Measurements from ENCODE around the gene PRMT7.
"Not testable (repeated sequence)": the region's sequence is repeated elsewhere in the genome, so short reads cannot be mapped to it uniquely, and the experiment has no call there.

Gene PRMT7

DNA sequence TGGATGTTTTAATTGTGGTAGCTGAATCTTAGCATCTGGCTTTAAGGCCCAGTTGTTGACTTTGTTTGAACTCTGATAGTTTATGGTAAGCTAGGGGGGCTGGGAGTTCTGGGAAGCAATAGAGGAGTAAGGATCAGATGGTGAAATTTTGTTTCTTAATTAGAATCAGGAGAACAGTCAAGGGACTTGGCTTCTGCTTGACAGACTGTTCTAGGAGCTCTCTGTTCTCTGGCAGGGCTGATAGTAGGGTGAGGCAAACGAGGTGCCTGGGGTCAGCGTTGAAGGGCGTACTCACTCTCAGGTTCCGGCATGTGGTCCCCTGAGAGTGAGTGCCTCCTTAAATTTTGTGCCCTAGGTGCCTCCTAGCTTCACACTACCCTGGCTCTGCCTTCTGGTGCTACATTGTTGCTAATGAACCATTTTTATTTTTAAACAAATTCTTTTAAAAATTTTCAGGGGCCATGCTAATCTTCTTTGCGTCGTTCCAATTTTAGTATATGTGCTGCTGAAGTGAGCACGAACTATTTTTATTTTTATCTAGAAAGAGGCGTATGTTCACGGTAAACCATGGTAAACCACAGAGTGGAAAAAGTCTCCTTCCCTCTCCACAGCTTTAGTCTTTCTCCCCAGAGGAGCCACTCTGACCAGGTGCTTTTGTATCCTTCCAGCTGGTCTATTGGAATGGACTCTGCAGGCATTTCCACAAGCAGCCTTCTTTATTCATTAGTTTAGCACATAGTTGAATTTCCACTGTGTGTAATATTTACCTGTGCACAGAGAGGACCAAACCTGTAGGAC is 26.8 kb upstream of the PRMT7 start:
- DNase-seq (ENCODE audit: low read depth, low spot score): no peak

DNA sequence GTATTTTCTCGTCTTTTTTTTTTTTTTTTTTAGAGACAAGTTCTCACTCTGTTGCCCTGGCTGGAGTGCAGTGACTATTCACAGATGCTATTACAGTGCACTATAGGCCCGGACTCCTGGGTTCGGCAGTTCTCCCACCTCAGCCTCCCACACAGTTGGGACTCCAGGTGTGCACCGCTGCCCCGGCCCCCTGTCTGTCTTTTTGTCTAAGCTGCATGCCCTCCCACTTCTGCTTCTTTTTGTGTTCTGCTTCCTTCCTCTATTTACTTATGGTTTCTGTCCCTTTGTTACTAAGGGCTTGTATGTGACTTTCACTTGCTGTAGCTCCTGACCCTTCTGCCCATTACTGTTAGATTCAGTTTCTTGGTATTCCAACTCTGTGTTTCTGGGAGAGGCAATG is 26.0 kb upstream of the PRMT7 start:
- DNase-seq (ENCODE audit: low read depth, low spot score): no peak

DNA sequence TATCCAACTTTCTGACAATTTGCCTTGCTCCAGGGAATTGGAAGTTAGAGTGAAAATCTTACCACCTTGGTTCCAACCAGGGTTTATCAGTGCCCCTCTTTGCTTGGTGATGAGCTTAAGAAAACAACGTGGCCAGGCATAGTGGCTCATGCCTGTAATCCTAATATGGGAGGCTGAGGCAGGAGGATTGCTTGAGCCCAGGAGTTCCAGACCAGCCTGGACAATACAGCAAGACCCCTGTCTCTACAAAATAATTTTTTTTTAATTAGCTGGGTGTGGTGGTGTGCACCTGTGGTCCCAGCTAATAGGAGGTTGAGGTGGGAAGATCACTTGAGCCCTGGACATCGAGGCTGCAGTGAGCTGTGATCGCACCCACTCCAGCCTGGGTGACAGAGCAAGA is 25.1 kb upstream of the PRMT7 start:
- DNase-seq (ENCODE audit: low read depth, low spot score): no peak

DNA sequence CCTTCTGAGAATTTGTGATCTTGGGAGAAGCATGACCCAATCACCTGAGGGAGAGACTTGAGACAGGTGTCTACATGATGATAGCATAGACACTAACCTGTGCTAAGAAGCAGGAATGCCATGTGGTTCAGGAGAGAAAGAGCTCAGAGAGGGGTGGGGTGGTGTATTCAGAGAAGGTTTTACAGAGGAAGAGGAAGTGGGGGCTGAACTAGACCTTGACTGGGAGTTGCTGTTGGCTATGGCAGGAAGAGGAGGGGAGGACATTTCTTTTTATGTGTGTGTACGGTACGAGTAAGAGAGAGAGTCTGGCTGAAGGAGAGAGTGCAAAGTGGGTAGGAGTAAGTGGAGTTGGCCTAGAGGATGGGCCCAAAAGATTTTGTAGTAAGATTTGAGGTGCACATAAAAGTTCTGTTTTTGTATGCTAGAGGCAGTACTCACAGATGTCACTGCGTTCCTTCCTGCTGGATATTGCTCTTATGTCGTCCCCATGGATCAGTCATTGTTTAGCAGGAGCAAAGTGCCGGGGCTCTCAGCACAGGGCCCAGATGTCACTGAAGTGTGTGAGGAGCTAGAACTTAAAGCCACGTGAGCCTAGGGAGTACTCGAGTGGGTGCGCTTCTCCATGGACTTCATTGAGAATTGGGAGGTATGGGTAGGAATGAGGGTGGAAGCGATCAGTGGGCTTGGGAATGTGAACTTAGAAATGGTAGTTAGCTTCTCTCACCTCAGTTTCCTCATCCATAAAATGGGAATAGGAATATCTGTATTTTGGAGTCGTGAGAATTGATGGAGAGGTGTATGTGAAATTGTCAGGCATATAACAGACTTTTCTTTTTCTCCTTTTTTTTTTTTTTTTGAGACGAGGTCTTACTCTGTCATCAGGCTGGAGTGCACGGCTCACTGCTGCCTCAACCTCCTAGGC is 24.4 kb upstream of the PRMT7 start:
- DNase-seq (ENCODE audit: low read depth, low spot score): no peak

DNA sequence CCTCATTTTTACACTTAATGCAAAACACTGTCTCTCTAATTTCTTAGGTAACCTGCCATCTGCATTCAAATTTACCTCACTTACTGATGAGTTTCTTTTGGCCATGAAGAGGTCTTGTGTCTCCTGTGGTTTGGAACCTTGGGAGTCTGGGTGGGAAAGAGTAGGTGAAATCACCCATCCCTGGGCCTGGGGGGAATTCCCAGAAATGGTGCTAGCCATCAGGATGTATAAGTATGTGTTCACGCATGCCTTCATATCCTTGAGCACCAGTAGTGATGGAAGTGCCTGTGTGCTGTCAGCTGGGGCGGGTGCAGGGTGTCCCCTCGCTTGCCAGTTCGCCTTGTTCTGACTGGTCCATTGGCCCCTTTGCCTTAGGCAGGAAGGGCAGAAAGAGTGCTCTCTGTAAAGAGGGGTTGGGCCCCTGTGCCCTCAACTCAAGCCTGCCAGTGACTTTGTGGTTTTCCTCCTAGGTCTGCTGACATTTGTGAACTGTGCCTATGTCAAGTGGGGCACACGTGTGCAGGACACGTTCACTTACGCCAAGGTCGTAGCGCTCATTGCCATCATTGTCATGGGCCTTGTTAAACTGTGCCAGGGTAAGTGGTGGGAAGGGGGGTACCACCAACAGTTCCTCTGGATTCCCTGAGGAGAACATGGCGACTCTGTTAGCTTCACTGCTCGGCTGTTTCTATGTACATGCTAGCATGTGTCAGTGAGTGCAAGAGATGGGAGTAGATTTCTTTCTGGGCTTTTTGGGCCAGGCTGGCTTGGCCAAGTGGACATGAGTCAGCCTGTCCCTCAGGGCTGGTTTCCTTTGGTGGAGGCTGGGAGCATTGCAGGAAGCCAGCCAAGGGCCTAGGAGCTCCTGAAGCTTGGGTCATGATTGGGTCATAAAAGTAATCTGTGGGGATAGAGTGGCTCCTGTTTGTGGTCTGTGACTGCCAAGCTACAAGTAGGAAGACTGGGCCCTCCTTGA is 23.3 kb upstream of the PRMT7 start:
- DNase-seq (ENCODE audit: low read depth, low spot score): no peak

DNA sequence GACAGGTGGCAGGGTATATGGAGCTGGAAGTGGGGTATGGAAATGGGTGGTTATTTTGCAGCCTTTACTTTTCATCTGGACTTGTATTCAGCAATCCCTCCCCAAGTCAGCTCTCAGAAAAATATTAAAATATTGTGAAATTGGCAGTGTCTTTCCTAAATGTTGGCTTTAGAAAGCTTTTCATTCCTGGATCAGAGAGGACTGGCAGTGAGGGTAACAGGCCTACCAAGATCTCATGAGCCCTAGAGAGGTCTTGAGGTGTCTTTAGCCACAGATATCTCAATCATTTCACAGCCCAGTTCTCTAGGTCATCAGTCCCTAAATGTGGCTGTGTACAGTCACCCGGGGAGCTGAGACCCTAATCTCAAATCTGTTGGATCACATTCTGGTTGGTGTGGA is 22.6 kb upstream of the PRMT7 start:
- DNase-seq (ENCODE audit: low read depth, low spot score): no peak

DNA sequence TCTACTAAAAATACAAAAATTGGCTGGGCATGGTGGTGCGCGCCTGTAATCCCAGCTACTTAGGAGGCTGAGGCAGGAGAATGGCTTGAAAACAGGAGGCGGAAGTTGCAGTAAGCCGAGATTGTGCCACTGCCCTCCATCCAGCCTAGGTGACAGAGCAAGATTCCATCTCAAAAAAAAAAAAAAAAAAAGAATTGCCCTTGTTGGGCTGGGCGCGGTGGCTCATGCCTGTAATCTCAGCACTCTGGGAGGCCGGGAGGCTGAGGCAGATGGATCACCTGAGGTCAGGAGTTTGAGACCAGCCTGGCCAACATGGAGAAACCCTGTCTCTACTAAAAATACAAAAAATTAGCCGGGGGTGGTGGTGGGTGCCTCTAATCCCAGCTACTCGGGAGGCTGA is 22.0 kb upstream of the PRMT7 start:
- not testable (repeated sequence) for DNase-seq (ENCODE audit: low read depth, low spot score)

DNA sequence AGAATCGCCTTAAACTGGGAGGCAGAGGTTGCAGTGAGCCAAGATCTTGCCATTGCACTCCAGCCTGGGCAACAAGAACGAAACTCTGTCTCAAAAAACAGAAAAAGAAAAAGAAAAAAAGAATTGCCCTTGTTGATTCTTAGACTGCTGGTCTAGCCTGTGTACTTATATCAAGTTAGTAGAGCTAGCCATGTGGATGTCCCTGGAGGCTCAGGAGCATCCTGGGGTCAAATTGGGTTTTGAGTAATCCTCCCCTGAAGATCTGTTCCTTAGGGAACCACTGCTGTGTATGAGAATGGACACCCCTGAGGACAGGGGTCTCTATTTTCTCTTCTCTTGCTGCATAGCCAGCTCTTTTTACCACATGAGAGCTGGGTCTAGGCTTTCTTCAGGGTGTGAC is 21.6 kb upstream of the PRMT7 start:
- no peak for DNase-seq (ENCODE audit: low read depth, low spot score)

DNA sequence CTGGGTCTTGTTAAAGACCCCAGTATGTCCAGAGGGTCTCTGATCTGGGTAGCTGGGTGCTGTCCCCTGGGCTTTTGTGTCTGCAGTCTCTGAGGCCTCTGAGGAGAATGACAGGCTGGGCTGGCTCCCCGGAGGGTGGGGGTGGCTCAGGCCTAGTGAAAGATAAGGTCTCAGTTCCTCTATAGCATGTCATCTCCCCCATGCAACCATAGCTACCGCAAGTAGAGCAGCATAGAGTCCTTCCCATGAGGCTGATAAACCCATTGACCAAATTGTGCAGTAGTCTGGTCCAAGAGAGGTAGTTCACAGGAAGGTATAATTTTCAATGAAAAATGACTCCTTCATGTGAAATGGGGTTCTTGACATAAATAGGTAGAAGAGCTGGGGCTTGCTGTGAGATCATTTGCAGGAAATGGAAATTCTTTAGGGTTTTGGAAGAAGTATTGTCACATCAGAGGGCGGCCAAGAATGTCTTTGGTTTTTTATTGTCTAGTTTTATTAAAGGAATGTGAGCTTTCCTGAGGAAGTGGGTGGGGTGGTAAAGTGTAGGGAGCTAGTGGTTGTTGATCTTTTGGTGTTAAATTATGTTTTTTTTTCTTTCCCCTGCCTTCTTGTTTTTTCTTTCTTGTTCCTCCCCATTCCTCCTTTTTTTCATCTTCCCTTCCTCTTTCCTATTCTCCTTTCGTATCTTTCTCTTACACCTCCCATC is 21.0 kb upstream of the PRMT7 start:
- DNase-seq (ENCODE audit: low read depth, low spot score): no peak

DNA sequence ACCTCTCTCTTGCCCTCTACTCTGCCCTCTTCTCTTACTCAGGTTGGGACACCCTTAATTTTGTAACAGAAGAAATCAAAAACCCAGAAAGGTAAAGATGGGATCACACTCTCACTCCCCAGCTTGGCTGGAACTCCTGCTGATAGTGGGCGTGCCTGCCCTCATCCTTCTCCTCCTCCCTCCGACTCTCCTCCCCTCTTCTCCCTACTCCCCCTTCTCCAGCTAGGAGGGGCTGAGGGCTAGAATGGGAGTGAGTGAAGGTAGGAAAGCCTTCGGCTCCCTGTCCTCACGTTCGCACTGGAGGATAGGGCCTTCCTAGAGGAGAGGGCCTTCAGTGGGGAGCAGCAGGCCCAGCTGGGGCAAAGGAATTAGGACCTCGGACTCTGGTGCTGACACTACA is 20.4 kb upstream of the PRMT7 start:
- no peak for DNase-seq (ENCODE audit: low read depth, low spot score)

DNA sequence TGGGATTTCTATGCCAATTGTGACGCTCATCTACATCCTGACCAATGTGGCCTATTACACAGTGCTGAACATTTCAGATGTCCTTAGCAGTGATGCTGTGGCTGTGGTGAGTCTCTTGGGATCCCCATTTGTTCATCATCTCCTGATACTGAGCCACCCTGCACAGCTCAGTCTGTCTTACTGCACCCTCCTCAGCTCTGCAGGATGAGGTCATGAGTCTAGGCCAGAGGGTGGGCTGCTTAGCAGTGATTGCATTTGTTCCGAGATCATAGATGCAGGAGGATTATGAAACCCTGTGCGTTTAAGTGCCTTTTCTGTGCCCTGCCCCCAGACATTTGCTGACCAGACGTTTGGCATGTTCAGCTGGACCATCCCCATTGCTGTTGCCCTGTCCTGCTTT is 19.6 kb upstream of the PRMT7 start:
- DNase-seq (ENCODE audit: low read depth, low spot score): no peak

DNA sequence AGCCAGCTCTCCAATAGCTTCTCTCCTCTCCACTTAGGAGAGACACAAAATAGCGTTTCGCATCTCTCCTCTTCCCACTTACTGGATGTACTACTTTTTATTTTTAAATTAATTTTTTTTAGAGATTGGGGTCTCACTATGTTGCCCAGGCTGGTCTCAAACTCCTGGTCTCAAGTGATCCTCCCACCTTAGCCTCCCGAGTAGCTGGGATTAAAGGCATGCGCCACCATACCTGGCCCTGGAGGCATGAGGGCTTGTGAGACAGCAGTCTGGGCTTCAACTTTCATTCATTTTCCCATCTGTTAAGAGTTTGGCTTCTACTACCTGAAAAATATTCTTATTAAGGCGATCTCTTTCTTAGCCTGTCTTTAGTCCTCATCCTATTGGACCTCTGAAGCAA is 18.4 kb upstream of the PRMT7 start:
- no peak for DNase-seq (ENCODE audit: low read depth, low spot score)

DNA sequence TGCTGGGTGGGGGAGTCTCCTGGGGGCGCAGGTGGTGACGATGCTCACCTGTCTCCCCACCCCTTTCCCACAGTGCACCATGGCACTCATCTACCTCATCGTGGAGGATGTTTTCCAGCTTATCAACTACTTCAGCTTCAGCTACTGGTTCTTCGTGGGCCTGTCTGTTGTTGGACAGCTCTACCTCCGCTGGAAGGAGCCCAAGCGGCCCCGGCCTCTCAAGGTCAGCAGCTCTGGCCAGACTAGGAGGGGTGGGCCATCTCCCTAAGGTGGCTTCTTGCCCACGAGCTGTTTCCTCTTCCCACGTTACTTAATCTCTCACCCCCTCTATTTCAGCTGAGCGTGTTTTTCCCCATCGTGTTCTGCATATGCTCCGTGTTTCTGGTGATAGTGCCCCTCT is 14.5 kb upstream of the PRMT7 start:
- no peak for DNase-seq (ENCODE audit: low read depth, low spot score)

DNA sequence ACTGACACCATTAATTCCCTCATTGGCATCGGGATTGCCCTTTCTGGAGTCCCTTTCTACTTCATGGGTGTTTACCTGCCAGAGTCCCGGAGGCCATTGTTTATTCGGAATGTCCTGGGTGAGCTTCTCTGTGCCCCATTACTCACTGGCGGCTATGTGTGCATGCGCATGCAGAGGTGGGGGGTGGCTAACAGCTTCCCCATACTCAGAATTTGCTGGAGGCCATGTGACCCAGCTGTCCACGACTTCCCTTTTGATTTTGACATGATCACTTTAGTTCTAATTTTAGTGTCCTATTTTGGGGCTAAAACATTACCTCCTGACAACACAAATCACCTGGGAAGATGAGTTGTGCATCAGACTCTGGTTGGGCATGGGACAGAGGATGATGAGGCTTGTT is 14.1 kb upstream of the PRMT7 start:
- DNase-seq (ENCODE audit: low read depth, low spot score): no peak

DNA sequence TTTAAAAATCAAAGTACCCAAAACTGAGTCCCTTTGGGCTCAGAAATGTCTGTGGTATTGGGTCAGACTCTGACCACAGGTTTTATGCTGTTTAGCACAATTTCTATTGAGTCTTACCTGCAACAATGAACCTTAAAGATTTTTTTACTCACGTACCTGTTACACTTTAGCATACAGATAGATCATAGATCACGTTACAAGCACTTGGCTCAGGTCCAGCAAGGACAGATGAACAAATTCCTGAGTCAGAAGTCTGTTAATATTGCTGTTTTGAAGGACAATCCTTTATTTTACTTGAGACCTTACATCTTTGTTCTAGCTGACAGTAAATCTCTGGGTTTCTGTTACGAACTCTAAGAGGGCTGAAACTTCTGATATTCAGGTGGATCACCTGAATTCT is 12.9 kb upstream of the PRMT7 start:
- DNase-seq (ENCODE audit: low read depth, low spot score): no peak

DNA sequence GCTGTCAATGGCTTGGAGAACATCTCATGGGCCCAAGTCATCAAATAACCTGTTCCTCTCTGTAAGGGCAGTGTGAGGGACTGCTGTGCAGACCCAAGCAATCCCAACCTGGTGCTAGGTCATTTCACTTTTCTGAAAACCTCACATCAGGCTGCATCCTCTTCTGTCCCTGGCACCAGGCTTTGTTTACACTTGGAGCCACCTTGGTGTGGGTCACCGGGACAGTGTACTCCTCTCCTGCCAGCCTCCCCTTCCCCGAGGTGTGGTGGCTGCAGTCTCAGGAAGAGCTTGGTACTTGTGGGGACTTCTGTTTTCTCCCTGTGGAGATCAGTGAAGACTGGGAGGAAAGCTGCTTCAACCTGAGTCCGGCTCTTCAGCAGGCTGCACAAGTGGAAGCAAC is 12.5 kb upstream of the PRMT7 start:
- DNase-seq (ENCODE audit: low read depth, low spot score): no peak

DNA sequence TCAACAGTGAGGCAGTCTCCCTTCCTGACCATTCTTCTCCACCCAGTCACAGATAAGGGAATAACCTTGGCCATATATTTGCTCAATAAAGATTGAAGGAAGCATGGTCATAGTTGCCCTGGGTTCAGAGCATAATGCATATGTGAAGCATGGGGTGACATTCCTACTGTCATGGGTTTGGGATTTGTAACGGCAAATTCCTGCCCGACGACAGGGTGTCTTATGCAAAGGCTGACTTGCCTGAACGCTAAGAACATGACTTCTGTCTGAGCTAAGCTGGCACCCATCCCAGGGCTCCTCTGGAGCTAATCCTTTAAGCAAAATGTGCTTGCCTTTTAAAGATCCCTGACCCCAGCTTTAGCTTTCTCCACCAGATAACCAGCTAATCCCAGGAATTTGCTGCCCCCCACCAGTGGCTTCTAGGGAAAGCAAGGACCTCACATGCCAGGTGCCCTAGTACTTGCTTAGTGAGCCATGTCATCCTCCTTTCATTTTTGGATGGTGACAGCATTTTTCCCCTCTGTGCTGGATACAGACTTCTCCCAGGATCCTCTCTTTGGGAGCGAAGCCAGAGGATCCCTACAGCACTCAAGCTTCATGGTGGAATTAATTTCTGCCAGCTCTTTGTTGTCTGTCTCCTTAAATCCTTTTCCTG is 11.8 kb upstream of the PRMT7 start:
- no peak for DNase-seq (ENCODE audit: low read depth, low spot score)

DNA sequence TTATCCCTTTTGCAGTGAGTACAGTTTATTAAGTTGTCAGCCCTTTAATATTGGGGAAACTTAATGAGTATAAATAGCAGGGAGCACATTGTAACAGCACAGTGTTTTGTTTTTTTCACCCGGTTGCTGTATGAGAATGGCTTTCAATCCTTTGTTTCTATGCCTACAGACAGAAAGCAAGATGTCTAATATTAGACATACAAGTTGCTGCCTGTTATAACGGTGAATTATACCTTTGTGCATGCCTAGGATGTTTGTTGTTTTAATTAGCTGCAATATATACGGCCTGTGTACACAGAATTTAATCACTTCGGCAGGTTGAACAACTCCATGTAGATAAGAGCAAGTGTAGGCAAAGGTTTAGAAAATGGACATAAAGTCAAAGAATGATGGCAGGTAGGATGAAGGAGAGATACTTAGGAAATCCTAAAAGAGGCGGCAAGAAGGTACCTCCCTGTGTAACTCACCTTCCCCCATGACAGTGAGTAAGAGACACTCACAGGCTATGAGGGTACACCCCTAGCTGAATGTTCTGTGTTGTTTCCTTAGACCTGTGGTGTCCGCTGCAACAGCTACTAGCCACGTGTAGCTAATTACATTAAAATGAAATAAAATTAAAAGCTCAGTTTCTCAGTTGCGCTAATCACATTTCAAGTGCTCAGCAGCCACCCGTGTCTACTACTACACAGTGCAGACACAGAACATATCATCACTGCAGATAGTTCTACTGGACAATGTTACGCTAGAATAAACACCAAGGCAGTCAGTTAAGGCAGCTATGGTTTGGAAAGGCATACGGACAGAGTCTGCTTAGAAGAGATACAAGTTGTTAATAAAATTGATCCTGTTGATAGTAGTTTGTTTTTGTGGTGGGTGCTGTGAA is 11.0 kb upstream of the PRMT7 start:
- DNase-seq (ENCODE audit: low read depth, low spot score): no peak

DNA sequence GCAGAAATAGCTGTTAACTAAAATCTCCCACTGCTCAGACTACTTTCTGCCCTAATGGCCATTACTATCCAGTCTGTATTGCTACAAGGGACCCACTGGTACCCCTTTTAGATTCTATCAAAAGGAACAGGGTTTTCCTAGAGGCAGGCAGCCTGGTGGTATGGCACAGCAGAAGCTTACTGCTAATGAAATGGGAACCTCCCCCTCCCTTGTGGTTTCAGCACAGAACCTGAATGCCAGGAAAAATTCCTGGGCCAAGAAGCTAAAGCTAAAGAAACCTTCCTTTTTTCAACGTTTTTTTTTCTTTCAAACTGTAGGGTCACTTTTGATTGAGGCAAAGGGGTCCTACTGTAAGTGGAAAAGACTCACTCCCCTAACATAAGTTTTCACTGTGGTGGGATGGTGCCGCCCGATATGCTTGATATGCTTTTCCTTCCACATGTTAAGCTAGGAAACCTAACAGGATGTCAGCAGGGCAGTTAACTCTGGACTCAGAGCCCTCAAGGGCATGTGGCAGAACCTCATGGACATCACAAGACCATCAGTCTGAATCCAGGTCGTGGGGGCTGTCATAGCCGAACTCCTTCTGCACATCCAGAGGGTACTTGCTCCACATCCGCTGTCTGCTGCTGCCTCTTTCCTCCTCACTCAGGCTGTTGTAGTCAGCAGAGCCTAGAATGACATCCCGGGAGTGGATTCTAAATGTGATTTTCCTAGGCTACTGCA is 9.9 kb upstream of the PRMT7 start:
- no peak for DNase-seq (ENCODE audit: low read depth, low spot score)
